HepG2 (cell line): ENCODE measurements around the gene MUL1. TPM values are rescaled to one million over a fixed set of nuclear protein-coding genes. Genes with fewer than 3 reads are reported as not detected.

Experiments
- AGO1 ChIP-seq: fragments of 200-400 bp; formaldehyde crosslinking; IDR thresholded peaks from 2 replicates; pipeline ENCODE4 v1.6.1; 2017; ENCODE audit warnings: mild to moderate bottlenecking, low read depth, low read length, moderate library complexity; ENCODE audit not compliant: poor library complexity, severe bottlenecking
- ATM ChIP-seq: fragments of 450-650 bp; IDR thresholded peaks from 2 replicates; pipeline ENCODE4 v1.7.1; 2017; ENCODE audit warnings: mild to moderate bottlenecking, borderline replicate concordance
- CBX1 ChIP-seq: IDR thresholded peaks from one replicate; pipeline ENCODE4 v1.6.1; 2016; ENCODE audit warnings: antibody characterized with exemption, low read depth
- EP300 ChIP-seq, 3 experiments: sonication (generic) in 1 of 3; formaldehyde crosslinking in 1 of 3; IDR thresholded peaks; 2 replicates each; pipeline versions ENCODE4 v1.5.1 to v1.6.1; 2011 to 2020; ENCODE audit warnings: low read depth in 2 of 3, low read length in 2 of 3, borderline replicate concordance in 1 of 3, improper control_type of control experiment in 1 of 3, mild to moderate bottlenecking in 1 of 3, missing genetic modification reagents in 1 of 3, moderate library complexity in 1 of 3
- FUBP1 ChIP-seq: sonication (generic); formaldehyde crosslinking; IDR thresholded peaks from 2 replicates; pipeline ENCODE4 v1.5.1; 2020; ENCODE audit warnings: missing genetic modification reagents, mild to moderate bottlenecking, borderline replicate concordance
- GABPB1 ChIP-seq: IDR thresholded peaks from 2 replicates; pipeline ENCODE4 v1.6.1; 2016; ENCODE audit warnings: mild to moderate bottlenecking, missing genetic modification reagents, moderate library complexity, missing compliant biosample characterization
- HDAC1 ChIP-seq: sonication (generic); formaldehyde crosslinking; IDR thresholded peaks from 2 replicates; pipeline ENCODE4 v1.5.1; 2020; ENCODE audit warnings: mild to moderate bottlenecking, missing genetic modification reagents
- IRF2 ChIP-seq: IDR thresholded peaks from 2 replicates; pipeline ENCODE4 v1.6.1; 2018; ENCODE audit warnings: missing genetic modification reagents, missing compliant biosample characterization
- NCOA5 ChIP-seq: sonication (generic); formaldehyde crosslinking; IDR thresholded peaks from 2 replicates; pipeline ENCODE4 v1.4.0; 2020; ENCODE audit warnings: missing genetic modification reagents
- RBM39 ChIP-seq: fragments of 200-400 bp; formaldehyde crosslinking; IDR thresholded peaks from one replicate; pipeline ENCODE4 v1.6.1; 2018; ENCODE audit warnings: antibody characterized with exemption, mild to moderate bottlenecking, low read depth, low read length; ENCODE audit not compliant: poor library complexity, severe bottlenecking
- SATB2 ChIP-seq: sonication (generic); formaldehyde crosslinking; IDR thresholded peaks from 2 replicates; pipeline ENCODE4 v1.5.0; 2020; ENCODE audit warnings: missing genetic modification reagents
- SIN3B ChIP-seq: fragments of 150-350 bp; IDR thresholded peaks from 2 replicates; pipeline ENCODE4 v1.6.1; 2014; ENCODE audit warnings: low read length
- SOX6 ChIP-seq, 2 experiments: fragments of 450-650 bp in 1 of 2; sonication (generic) in 1 of 2; formaldehyde crosslinking in 1 of 2; IDR thresholded peaks; 2 replicates each; pipeline versions ENCODE4 v1.4.0 to v1.6.1; 2017 to 2020; ENCODE audit warnings: antibody characterized with exemption in 1 of 2, mild to moderate bottlenecking in 1 of 2, missing genetic modification reagents in 1 of 2
- TCF7L2 ChIP-seq: IDR thresholded peaks from 2 replicates; pipeline ENCODE4 v1.6.1; 2011; ENCODE audit warnings: mild to moderate bottlenecking, low read depth, low read length, moderate library complexity
- TMF1 ChIP-seq: sonication (generic); formaldehyde crosslinking; IDR thresholded peaks from 2 replicates; pipeline ENCODE4 v1.8.1; 2022; ENCODE audit warnings: low read depth, missing genetic modification reagents
- ZBTB8A ChIP-seq: sonication (generic); formaldehyde crosslinking; IDR thresholded peaks from 2 replicates; pipeline ENCODE4 v1.4.0; 2020; ENCODE audit warnings: mild to moderate bottlenecking, low read depth, missing genetic modification reagents, borderline replicate concordance
- ZFP36L2 ChIP-seq: sonication (generic); formaldehyde crosslinking; IDR thresholded peaks from 2 replicates; pipeline ENCODE4 v1.4.0; 2020; ENCODE audit warnings: missing genetic modification reagents
- ZMYM4 ChIP-seq: sonication (generic); formaldehyde crosslinking; IDR thresholded peaks from 2 replicates; pipeline ENCODE4 v1.8.1; 2023; ENCODE audit warnings: mild to moderate bottlenecking, missing genetic modification reagents
- ZNF350 ChIP-seq: sonication (generic); formaldehyde crosslinking; IDR thresholded peaks from 2 replicates; pipeline ENCODE4 v1.4.0; 2020; ENCODE audit warnings: mild to moderate bottlenecking, low read depth, missing genetic modification reagents, borderline replicate concordance
- ZNF367 ChIP-seq: sonication (generic); formaldehyde crosslinking; IDR thresholded peaks from 2 replicates; pipeline ENCODE4 v1.4.0; 2020; ENCODE audit warnings: missing genetic modification reagents, borderline replicate concordance
- ZNF446 ChIP-seq: sonication (generic); formaldehyde crosslinking; IDR thresholded peaks from 2 replicates; pipeline ENCODE4 v1.5.0; 2020; ENCODE audit warnings: mild to moderate bottlenecking, missing genetic modification reagents
- ZNF678 ChIP-seq: sonication (generic); formaldehyde crosslinking; IDR thresholded peaks from 2 replicates; pipeline ENCODE4 v1.4.0; 2020; ENCODE audit warnings: mild to moderate bottlenecking, missing genetic modification reagents
- ZNF691 ChIP-seq: sonication (generic); formaldehyde crosslinking; IDR thresholded peaks from 2 replicates; pipeline ENCODE4 v1.4.0; 2020; ENCODE audit warnings: missing genetic modification reagents, low read depth, mild to moderate bottlenecking, borderline replicate concordance
- ZNF709 ChIP-seq: sonication (generic); formaldehyde crosslinking; IDR thresholded peaks from 2 replicates; pipeline ENCODE4 v1.5.0; 2020; ENCODE audit warnings: mild to moderate bottlenecking, missing genetic modification reagents
- ZNF772 ChIP-seq: sonication (generic); formaldehyde crosslinking; IDR thresholded peaks from 2 replicates; pipeline ENCODE4 v1.5.0; 2020; ENCODE audit warnings: mild to moderate bottlenecking, missing genetic modification reagents
- ZNF784 ChIP-seq: sonication (generic); formaldehyde crosslinking; IDR thresholded peaks from 2 replicates; pipeline ENCODE4 v1.5.1; 2020; ENCODE audit warnings: missing genetic modification reagents, mild to moderate bottlenecking, borderline replicate concordance
- ZNF879 ChIP-seq: sonication (generic); formaldehyde crosslinking; IDR thresholded peaks from 2 replicates; pipeline ENCODE4 v1.8.1; 2023; ENCODE audit warnings: missing genetic modification reagents
- polyA plus RNA-seq, 8 experiments: library from polyadenylated mRNA; depleted of rRNA in 3 of 8; stranded (reverse) in 7 of 8; unstranded in 1 of 8; fragments of >200 nt; fragmentation: Illumina TruSeq in 4 of 8; extraction: Trizol in 4 of 8; gene quantifications; 2 replicates each; pipeline versions ENCODE4 v1.2.1 to v1.2.3, GENCODE V29; 2011 to 2016; ENCODE audit warnings: low read depth in 4 of 8, missing spikeins in 1 of 8, mixed read lengths in 1 of 8; ENCODE audit not compliant: insufficient read depth in 1 of 8
- total RNA-seq, 5 experiments: library from RNA; depleted of rRNA; stranded (reverse); fragments of >200 nt; fragmentation: Illumina TruSeq; extraction: Trizol; gene quantifications; 2 replicates each; pipeline ENCODE4 v1.2.3, GENCODE V29; 2016; ENCODE audit warnings: low read depth in 1 of 5

MUL1 gene
- total and polyA plus RNA-seq, 2 of the 13 experiments (the other 11 are each of a cell fraction or from before 2014, with no cell fraction given), result 21.5 to 26.5 TPM

- peak; percentile 70; the same call in 1 of the 2 replicates for TF ChIP-seq SATB2 (CRISPR knock-in tag)
- TF ChIP-seq RBM39, result no peak
- no peak for TF ChIP-seq ATM
- TF ChIP-seq ZNF367, result no peak; the same call in 1 of the 2 replicates
- TF ChIP-seq ZNF784, result peak; percentile 64; the same call in 1 of the 2 replicates
- peak; percentile 99 for TF ChIP-seq HDAC1 (CRISPR knock-in tag)
- TF ChIP-seq ZNF691, result peak; percentile 88
- TF ChIP-seq SOX6 (IDR thresholded peaks at IDR 0.05), result no peak
- TF ChIP-seq SOX6 (CRISPR knock-in tag; IDR thresholded peaks at IDR 0.05), result peak; percentile 57
- TF ChIP-seq ZNF350 (CRISPR knock-in tag), result peak; percentile 96
- TF ChIP-seq SIN3B, result peak; percentile 85
- TF ChIP-seq ZFP36L2 (CRISPR knock-in tag), result no peak
- TF ChIP-seq GABPB1, result peak; percentile 100
- TF ChIP-seq ZBTB8A (CRISPR knock-in tag), result no peak
- TF ChIP-seq ZMYM4 (CRISPR knock-in tag), result peak; percentile 93
- TF ChIP-seq CBX1, result no peak
- TF ChIP-seq ZNF772 (CRISPR knock-in tag), result peak; percentile 52
- peak; percentile 80 for TF ChIP-seq AGO1
- TF ChIP-seq TMF1 (CRISPR knock-in tag), result no peak
- TF ChIP-seq ZNF879 (CRISPR knock-in tag), result peak; percentile 87; the same call in 1 of the 2 replicates
- TF ChIP-seq EP300 (IDR thresholded peaks at IDR 0.05; ENCODE audit: low read depth in 2 of 2, low read length in 2 of 2), result no peak
- TF ChIP-seq EP300 (CRISPR knock-in tag; IDR thresholded peaks at IDR 0.05; ENCODE audit: borderline replicate concordance), result no peak
- peak; percentile 77; the same call in 1 of the 2 replicates for TF ChIP-seq IRF2 (CRISPR knock-in tag)
- TF ChIP-seq ZNF446 (CRISPR knock-in tag), result peak; percentile 86; the same call in 1 of the 2 replicates
- no peak for TF ChIP-seq ZNF709
- no peak for TF ChIP-seq ZNF678
- no peak for TF ChIP-seq TCF7L2
- no peak for TF ChIP-seq NCOA5 (CRISPR knock-in tag)
- TF ChIP-seq FUBP1 (CRISPR knock-in tag), result 0 out of 2 replicates have a peak, but pooled peaks have one; percentile 48
Observed at GRCh38 chr1:20507564-20508410, at the start of gene MUL1 (continued).
